ENCODE data around the gene ARHGEF7.

The ARHGEF7 gene

GRCh38 chr13:111213964-111214726 is 99.0 kb downstream of the ARHGEF7 start:
- intact Hi-C loops (cut with DNase I) = loop anchor here (5.0 to 10.0 kb wide), 3 partner anchors 62 to 299 kb away; partner anchors contain the start of gene ANKRD10
- DNase-seq = peak in 1 of 10 donors; percentile 74

- DNase-seq = no peak
- intact Hi-C loops (cut with DNase I) = loop anchor here (10.0 kb wide), 2 partner anchors 239 to 301 kb away; partner anchors contain the start of gene ANKRD10
These were observed 100.3 kb downstream of the ARHGEF7 start for GRCh38 chr13:111215081-111216047.

GRCh38 chr13:111216166-111216960 is 101.3 kb downstream of the ARHGEF7 start:
- peak in 4 of 10 donors; percentile 39 to 91 (median 60) for DNase-seq
- intact Hi-C loops (cut with DNase I) = loop anchor here (10.0 kb wide), 2 partner anchors 238 to 302 kb away; partner anchors contain the start of gene ANKRD10

GRCh38 chr13:111217641-111218040 is 102.5 kb downstream of the ARHGEF7 start:
- intact Hi-C loops (cut with DNase I) = loop anchor here (10.0 kb wide), 2 partner anchors 237 to 303 kb away; partner anchors contain the start of gene ANKRD10
- DNase-seq = peak in 1 of 10 donors; percentile 85

- intact Hi-C loops (cut with DNase I) = loop anchor here (10.0 kb wide), 2 partner anchors 236 to 304 kb away; partner anchors contain the start of gene ANKRD10
- DNase-seq = peak in 7 of 10 donors; percentile 46 to 91 (median 50)
These were observed 104.2 kb downstream of the ARHGEF7 start for GRCh38 chr13:111219280-111219679.

- DNase-seq = peak in 1 of 10 donors; percentile 73
- intact Hi-C loops (cut with DNase I) = loop anchor here (10.0 kb wide), 2 partner anchors 235 to 305 kb away; partner anchors contain the start of gene ANKRD10
These were observed 104.8 kb downstream of the ARHGEF7 start for GRCh38 chr13:111219950-111220349.

- intact Hi-C loops (cut with DNase I) = no loop called here
- no peak for DNase-seq
These were observed 110.1 kb downstream of the ARHGEF7 start for GRCh38 chr13:111225166-111225565.

GRCh38 chr13:111225810-111226546 is 110.9 kb downstream of the ARHGEF7 start:
- intact Hi-C loops (cut with DNase I) = no loop called here
- DNase-seq = no peak

- intact Hi-C loops (cut with DNase I) = no loop called here
- no peak for DNase-seq
These were observed 112.3 kb downstream of the ARHGEF7 start for GRCh38 chr13:111227405-111227804.

- DNase-seq = peak in 2 of 10 donors; percentile 77 to 85
- intact Hi-C loops (cut with DNase I) = no loop called here
These were observed 113.4 kb downstream of the ARHGEF7 start for GRCh38 chr13:111228262-111229144.

- no peak for DNase-seq
These were observed 115.3 kb downstream of the ARHGEF7 start for GRCh38 chr13:111230385-111230930.

GRCh38 chr13:111232191-111232590 is 117.1 kb downstream of the ARHGEF7 start:
- intact Hi-C loops (cut with DNase I) = no loop called here
- no peak for DNase-seq

More at GRCh38 chr13:111230385-111230930, 115.3 kb downstream of the ARHGEF7 start:
- intact Hi-C loops (cut with DNase I) = no loop called here

- intact Hi-C loops (cut with DNase I) = no loop called here
- no peak for DNase-seq
These were observed 118.0 kb downstream of the ARHGEF7 start for GRCh38 chr13:111233080-111233479.

GRCh38 chr13:111239764-111240670 is 124.9 kb downstream of the ARHGEF7 start:
- intact Hi-C loops (cut with DNase I) = no loop called here
- no peak for DNase-seq

- peak; percentile 77 to 97 (median 83) for DNase-seq
- intact Hi-C loops (cut with DNase I) = no loop called here
These were observed 126.1 kb downstream of the ARHGEF7 start for GRCh38 chr13:111241006-111241755.

- DNase-seq = no peak
- intact Hi-C loops (cut with DNase I) = no loop called here
These were observed 126.8 kb downstream of the ARHGEF7 start for GRCh38 chr13:111241862-111242261.

Measured in posterior cingulate gyrus (tissue), 11 donors.